ENCODE results near the gene LSS.

The LSS gene

GRCh38 chr21:46254208-46254975 is 25.8 kb upstream of the LSS start:
- no peak for DNase-seq (ENCODE audit: low read depth)
- TF ChIP-seq CTCF (IDR thresholded peaks at IDR 0.05; ENCODE audit: low read length, missing control alignments) = no peak
- no peak overlapping the region for H3K4me3 ChIP-seq (replicated peaks; ENCODE audit: low read depth, low read length)

GRCh38 chr21:46253610-46254124 is 25.1 kb upstream of the LSS start:
- no peak overlapping the region for H3K4me3 ChIP-seq (replicated peaks; ENCODE audit: low read depth, low read length)
- TF ChIP-seq CTCF (IDR thresholded peaks at IDR 0.05; ENCODE audit: low read length, missing control alignments) = no peak
- peak; percentile 40 for DNase-seq (ENCODE audit: low read depth)

- no peak for DNase-seq (ENCODE audit: low read depth)
- no peak for TF ChIP-seq CTCF (IDR thresholded peaks at IDR 0.05; ENCODE audit: low read length, missing control alignments)
- H3K4me3 ChIP-seq (replicated peaks; ENCODE audit: low read depth, low read length) = no peak overlapping the region
Measured at GRCh38 chr21:46252840-46253239, 24.3 kb upstream of the LSS start.

- H3K4me3 ChIP-seq (replicated peaks; ENCODE audit: low read depth, low read length) = no peak overlapping the region
- peak; percentile 29 for DNase-seq (ENCODE audit: low read depth)
- TF ChIP-seq CTCF (IDR thresholded peaks at IDR 0.05; ENCODE audit: low read length, missing control alignments) = no peak
Measured at GRCh38 chr21:46250146-46250725, 21.7 kb upstream of the LSS start.

- no peak for DNase-seq (ENCODE audit: low read depth)
- no peak overlapping the region for H3K4me3 ChIP-seq (replicated peaks; ENCODE audit: low read depth, low read length)
- TF ChIP-seq CTCF (IDR thresholded peaks at IDR 0.05; ENCODE audit: low read length, missing control alignments) = no peak
Measured at GRCh38 chr21:46248827-46249226, 20.3 kb upstream of the LSS start.

GRCh38 chr21:46248422-46248782 is 19.8 kb upstream of the LSS start:
- DNase-seq (ENCODE audit: low read depth) = no peak
- H3K4me3 ChIP-seq (replicated peaks; ENCODE audit: low read depth, low read length) = no peak overlapping the region
- TF ChIP-seq CTCF (IDR thresholded peaks at IDR 0.05; ENCODE audit: low read length, missing control alignments) = no peak

Measured in fibroblast of pulmonary artery (primary cell).